ENCODE results near the gene KDM5B. TPM values are rescaled to one million over a fixed set of nuclear protein-coding genes. Genes with fewer than 3 reads are reported as not detected.

The KDM5B gene
- total and polyA plus RNA-seq, 9 of the 15 experiments (the other 6 are each of a cell fraction or from before 2014, with no cell fraction given): 15.4 to 90.6 (median 57.1) TPM

- TF ChIP-seq VEZF1 (CRISPR knock-in tag; IDR thresholded peaks at IDR 0.05): 0 out of 2 replicates have a peak, but pooled peaks have one; percentile 11
- peak; percentile 75 for TF ChIP-seq CEBPG (CRISPR knock-in tag; IDR thresholded peaks at IDR 0.05)
- TF ChIP-seq CEBPG (tag; conservative IDR thresholded peaks at IDR 0.05 in 1 of 2, IDR thresholded peaks at IDR 0.05 in 1 of 2): peak; percentile 56 to 94
- TF ChIP-seq TRIM24 (IDR thresholded peaks at IDR 0.05): peak in 1 of 2 experiments; percentile 13; a peak in 1 of 4 replicates
- no peak for TF ChIP-seq ZNF75A (CRISPR knock-in tag; IDR thresholded peaks at IDR 0.05)
- no peak for TF ChIP-seq ZNF449 (CRISPR knock-in tag; IDR thresholded peaks at IDR 0.05)
- TF ChIP-seq ZFP1 (CRISPR knock-in tag; IDR thresholded peaks at IDR 0.05): no peak
- TF ChIP-seq USF2 (CRISPR knock-in tag; IDR thresholded peaks at IDR 0.05): no peak
- peak; percentile 34; the same call in 1 of the 2 replicates for TF ChIP-seq BCOR (IDR thresholded peaks at IDR 0.05)
- TF ChIP-seq U2AF1 (optimal IDR thresholded peaks at IDR 0.05; ENCODE audit: low read depth, low read length): no peak
- TF ChIP-seq MYC (IDR thresholded peaks at IDR 0.05; ENCODE audit: low read depth, low read length): no peak
- no peak for TF ChIP-seq MYC (CRISPR knock-in tag; IDR thresholded peaks at IDR 0.05; ENCODE audit: borderline replicate concordance, low read depth)
- no peak for TF ChIP-seq ZZZ3 (IDR thresholded peaks at IDR 0.05)
- 0 out of 2 replicates have a peak, but pooled peaks have one; percentile 29 for TF ChIP-seq LARP7 (IDR thresholded peaks at IDR 0.05)
- peak; percentile 74 for TF ChIP-seq MAFG (tag; conservative IDR thresholded peaks at IDR 0.05)
- no peak for TF ChIP-seq YBX1 (IDR thresholded peaks at IDR 0.05)
- TF ChIP-seq AFF4 (CRISPR knock-in tag; IDR thresholded peaks at IDR 0.05): no peak
- TF ChIP-seq COPS2 (conservative IDR thresholded peaks at IDR 0.05): no peak
- 0 out of 2 replicates have a peak, but pooled peaks have one; percentile 35 for TF ChIP-seq GATAD2B (IDR thresholded peaks at IDR 0.05; ENCODE audit: borderline replicate concordance)
- TF ChIP-seq POLR2A (conservative IDR thresholded peaks at IDR 0.05): no peak
- TF ChIP-seq JUN (IDR thresholded peaks at IDR 0.05; ENCODE audit: borderline replicate concordance, low read depth, low read length): 0 out of 2 replicates have a peak, but pooled peaks have one; percentile 14
- TF ChIP-seq JUN (CRISPR knock-in tag; IDR thresholded peaks at IDR 0.05; ENCODE audit: borderline replicate concordance): no peak
These were observed 5.0 kb downstream of the KDM5B start (continued) for GRCh38 chr1:202802998-202803932.

Data from K562 (cell line).